Keratinocyte (primary cell): Measurements from ENCODE around the gene EVC. TPM values are rescaled to one million over a fixed set of nuclear protein-coding genes. Genes with fewer than 3 reads are reported as not detected.

Experiments used
- DNase-seq: peaks from one replicate; pipeline ENCODE4 v3.0.0-alpha.2; 2011; ENCODE audit warnings: low read depth, missing footprints, low spot score
- FAIRE-seq: peaks from 2 replicates; lab custom pipeline; 2011; peaks lifted over from hg19 to GRCh38; lab: Jason Lieb, UNC
- H2AFZ ChIP-seq: 2 replicates; pipeline ENCODE4 v1.6.0; 2012; ENCODE audit warnings: low read length, control low read depth, inconsistent platforms; ENCODE audit not compliant: control insufficient read depth
- H3K27ac ChIP-seq: 2 replicates; pipeline ENCODE4 v1.5.1; 2011; ENCODE audit warnings: low read length; ENCODE audit not compliant: control insufficient read depth, insufficient read depth
- H3K27me3 ChIP-seq: 3 replicates; pipeline ENCODE4 v1.6.0; 2011; ENCODE audit warnings: low read length; ENCODE audit not compliant: control insufficient read depth, insufficient read depth; ENCODE audit errors: extremely low read depth
- H3K36me3 ChIP-seq, 2 experiments: 2 replicates in 1 of 2; 3 replicates in 1 of 2; pipeline ENCODE4 v1.5.1; 2011; ENCODE audit warnings: low read length in 2 of 2, mild to moderate bottlenecking in 1 of 2; ENCODE audit not compliant: control insufficient read depth in 2 of 2, insufficient read depth in 2 of 2; ENCODE audit errors: extremely low read depth in 1 of 2
- H3K4me1 ChIP-seq: 3 replicates; pipeline ENCODE4 v1.5.1; 2011; ENCODE audit warnings: low read length; ENCODE audit not compliant: control insufficient read depth, insufficient read depth; ENCODE audit errors: extremely low read depth
- H3K4me2 ChIP-seq: 3 replicates; pipeline ENCODE4 v1.6.0; 2011; ENCODE audit warnings: low read depth, low read length; ENCODE audit not compliant: control insufficient read depth, insufficient read depth; ENCODE audit errors: extremely low read depth
- H3K4me3 ChIP-seq, 3 experiments: fragments of 200-600 bp in 1 of 3; sonication (generic) in 1 of 3; 2 replicates in 2 of 3; 3 replicates in 1 of 3; pipeline ENCODE4 v1.5.1; 2011 to 2016; ENCODE audit warnings: low read length in 3 of 3, mild to moderate bottlenecking in 3 of 3, control low read depth in 2 of 3, inconsistent platforms in 1 of 3, low read depth in 1 of 3, mixed read lengths in 1 of 3, mixed run types in 1 of 3, moderate library complexity in 1 of 3; ENCODE audit not compliant: control insufficient read depth in 2 of 3, insufficient read depth in 2 of 3; ENCODE audit errors: extremely low read depth in 1 of 3
- H3K79me2 ChIP-seq: 2 replicates; pipeline ENCODE4 v1.6.0; 2012; ENCODE audit warnings: low read length; ENCODE audit not compliant: control insufficient read depth, insufficient read depth
- H3K9ac ChIP-seq: 3 replicates; pipeline ENCODE4 v1.6.0; 2011; ENCODE audit warnings: low read length; ENCODE audit not compliant: control insufficient read depth, insufficient read depth; ENCODE audit errors: extremely low read depth
- H3K9me1 ChIP-seq: 3 replicates; pipeline ENCODE4 v1.6.0; 2011; ENCODE audit warnings: low read length; ENCODE audit not compliant: control insufficient read depth, insufficient read depth; ENCODE audit errors: extremely low read depth
- H3K9me3 ChIP-seq: 2 replicates; pipeline ENCODE4 v1.5.1; 2012; ENCODE audit warnings: low read depth, low read length; ENCODE audit not compliant: control insufficient read depth
- H4K20me1 ChIP-seq: 3 replicates; pipeline ENCODE4 v1.6.0; 2011; ENCODE audit warnings: low read length; ENCODE audit not compliant: control insufficient read depth, insufficient read depth; ENCODE audit errors: extremely low read depth
- EZH2 ChIP-seq: IDR thresholded peaks from one replicate; pipeline ENCODE4 v1.6.1; 2012; ENCODE audit warnings: inconsistent platforms, mild to moderate bottlenecking, low read length, moderate library complexity
- dilution Hi-C: fragments of 300-500 bp; cut with MboI; formaldehyde crosslinking; loops from one replicate; pipeline ENCODE4 v1.7.0; 2020; ENCODE audit warnings: low sequenced_read_pairs; ENCODE audit not compliant: extremely low pct_ligation_motif_present
- polyA plus RNA-seq, 5 experiments: library from polyadenylated mRNA; depleted of rRNA in 3 of 5; stranded (reverse) in 3 of 5; stranded (forward) in 1 of 5; unstranded in 1 of 5; fragments of >200 nt; gene quantifications; 1 replicate in 1 of 5; 2 replicates in 3 of 5; 3 replicates in 1 of 5; pipeline versions ENCODE4 v1.2.1 to v1.2.3, GENCODE V29; 2011 to 2012; ENCODE audit warnings: missing spikeins in 2 of 5, low read depth in 1 of 5, low replicate concordance in 1 of 5
- TF ChIP-seq, protein P1 (sequence below), 3 experiments: IDR thresholded peaks in 1 of 3; conservative IDR thresholded peaks in 1 of 3; optimal IDR thresholded peaks in 1 of 3; 2 replicates in 2 of 3; 3 replicates in 1 of 3; pipeline versions ENCODE3 to v1.5.1; 2011; ENCODE audit warnings: low read length in 3 of 3, mild to moderate bottlenecking in 3 of 3, moderate library complexity in 2 of 3, control low read depth in 1 of 3, inconsistent platforms in 1 of 3; ENCODE audit not compliant: insufficient read depth in 2 of 3; ENCODE audit errors: extremely low read depth in 1 of 3

The EVC gene
- polyA plus RNA-seq, 1 donor (not counting 4 experiments of a cell fraction or from before 2014, with no cell fraction given), result 7.3 TPM

DNA sequence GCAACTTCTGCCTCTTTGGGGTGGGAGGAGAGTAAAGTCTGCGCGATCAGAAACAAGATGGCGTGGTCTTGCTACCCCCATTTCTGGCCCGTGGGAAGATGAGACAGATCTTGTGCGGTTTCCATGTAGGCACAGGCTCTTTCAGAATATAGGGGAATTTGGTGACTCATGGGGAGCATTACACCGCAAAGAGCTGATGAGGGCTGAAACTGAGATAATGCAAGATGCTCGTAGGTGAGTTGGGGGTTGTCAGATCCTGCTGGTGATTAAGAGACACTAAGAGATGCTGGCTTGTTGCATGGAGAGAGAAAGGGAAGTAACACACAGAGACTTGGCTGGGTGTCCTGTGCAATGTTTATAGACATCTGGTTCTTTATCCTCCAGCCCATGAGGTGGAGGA is 1.5 kb downstream of the EVC start:
- Histone ChIP-seq H3K9me3 (no peaks in the 10 kb centered on the region), H3K9ac (peak overlapping the region; percentile 92), H3K4me3 (peak overlapping the region; percentile 59 to 92 (median 72)), H3K27me3 (no peaks in the 10 kb centered on the region), H4K20me1 (peaks cover 8% of the 10 kb centered on the region), H3K36me3 (peaks cover under 1 to 11% of the 10 kb centered on the region in 2 experiments), H3K27ac (peak overlapping the region; percentile 94), H3K4me2 (peak overlapping the region; percentile 100), H3K79me2 (peaks cover 56% of the 10 kb centered on the region), H3K9me1 (no peaks in the 10 kb centered on the region), H3K4me1 (peaks cover 44% of the 10 kb centered on the region), H2AFZ (no peak overlapping the region)
- FAIRE-seq, result peak; percentile 94
- TF ChIP-seq EZH2, result no peak
- TF ChIP-seq, protein P1, sequence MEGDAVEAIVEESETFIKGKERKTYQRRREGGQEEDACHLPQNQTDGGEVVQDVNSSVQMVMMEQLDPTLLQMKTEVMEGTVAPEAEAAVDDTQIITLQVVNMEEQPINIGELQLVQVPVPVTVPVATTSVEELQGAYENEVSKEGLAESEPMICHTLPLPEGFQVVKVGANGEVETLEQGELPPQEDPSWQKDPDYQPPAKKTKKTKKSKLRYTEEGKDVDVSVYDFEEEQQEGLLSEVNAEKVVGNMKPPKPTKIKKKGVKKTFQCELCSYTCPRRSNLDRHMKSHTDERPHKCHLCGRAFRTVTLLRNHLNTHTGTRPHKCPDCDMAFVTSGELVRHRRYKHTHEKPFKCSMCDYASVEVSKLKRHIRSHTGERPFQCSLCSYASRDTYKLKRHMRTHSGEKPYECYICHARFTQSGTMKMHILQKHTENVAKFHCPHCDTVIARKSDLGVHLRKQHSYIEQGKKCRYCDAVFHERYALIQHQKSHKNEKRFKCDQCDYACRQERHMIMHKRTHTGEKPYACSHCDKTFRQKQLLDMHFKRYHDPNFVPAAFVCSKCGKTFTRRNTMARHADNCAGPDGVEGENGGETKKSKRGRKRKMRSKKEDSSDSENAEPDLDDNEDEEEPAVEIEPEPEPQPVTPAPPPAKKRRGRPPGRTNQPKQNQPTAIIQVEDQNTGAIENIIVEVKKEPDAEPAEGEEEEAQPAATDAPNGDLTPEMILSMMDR (optimal IDR thresholded peaks at IDR 0.05 in 1 of 3, IDR thresholded peaks at IDR 0.05 in 1 of 3, conservative IDR thresholded peaks at IDR 0.05 in 1 of 3; ENCODE audit: extremely low read depth in 1 of 3, insufficient read depth in 2 of 3, low read length in 3 of 3), result no peak
- dilution Hi-C loops, result no loop called here
- DNase-seq, result peak; percentile 65

DNA sequence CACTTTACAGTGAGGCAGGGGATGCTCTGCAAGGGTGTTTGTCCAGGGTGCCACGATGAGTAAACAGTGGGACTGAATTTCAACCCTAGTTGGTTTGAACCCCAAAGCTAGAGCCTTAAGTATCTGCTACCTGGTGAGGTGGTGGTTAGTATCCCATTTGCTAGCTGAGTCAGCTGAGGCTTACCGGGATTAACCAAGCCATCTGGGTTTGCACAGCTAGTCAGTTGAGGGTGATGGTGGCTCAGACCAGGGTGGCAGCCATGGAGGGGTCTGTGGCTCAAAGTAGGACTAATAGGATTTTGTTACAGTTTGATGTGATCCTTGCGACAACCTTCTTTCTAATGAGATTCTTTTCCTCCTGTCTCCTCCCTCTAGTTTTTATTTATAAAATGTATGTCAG is 1.9 kb downstream of the EVC start:
- Histone ChIP-seq H3K9me1 (peaks cover 2% of the 10 kb centered on the region), H3K4me1 (peaks cover 40% of the 10 kb centered on the region), H3K9me3 (no peaks in the 10 kb centered on the region), H3K4me2 (peak overlapping the region; percentile 100), H2AFZ (no peak overlapping the region), H3K36me3 (peaks cover 1 to 14% of the 10 kb centered on the region in 2 experiments), H3K79me2 (peaks cover 59% of the 10 kb centered on the region), H3K4me3 (peak overlapping the region; percentile 8 to 92 (median 55)), H4K20me1 (peaks cover 8% of the 10 kb centered on the region), H3K9ac (peak overlapping the region; percentile 92), H3K27me3 (no peaks in the 10 kb centered on the region), H3K27ac (peak overlapping the region; percentile 94)
- DNase-seq (no peak), FAIRE-seq (no peak)
- dilution Hi-C loops, result no loop called here
- TF ChIP-seq, protein P1 (optimal IDR thresholded peaks at IDR 0.05 in 1 of 3, IDR thresholded peaks at IDR 0.05 in 1 of 3, conservative IDR thresholded peaks at IDR 0.05 in 1 of 3; ENCODE audit: extremely low read depth in 1 of 3, insufficient read depth in 2 of 3, low read length in 3 of 3), result no peak
- no peak for TF ChIP-seq EZH2
